Ishikawa (cell line): ENCODE measurements around the gene PARD3B.

Experiments used
- CEBPB ChIP-seq: IDR thresholded peaks from 2 replicates; pipeline ENCODE4 v1.6.1; 2012
- CREB1 ChIP-seq: IDR thresholded peaks from 2 replicates; pipeline ENCODE4 v1.6.1; 2012; ENCODE audit warnings: low read depth
- EGR1 ChIP-seq: IDR thresholded peaks from 2 replicates; pipeline ENCODE4 v1.6.1; 2012
- EP300 ChIP-seq: IDR thresholded peaks from 2 replicates; pipeline ENCODE4 v1.6.1; 2012; ENCODE audit warnings: borderline replicate concordance
- FOXM1 ChIP-seq: IDR thresholded peaks from 2 replicates; pipeline ENCODE4 v1.6.1; 2012; ENCODE audit warnings: low read depth, borderline replicate concordance
- MAX ChIP-seq: IDR thresholded peaks from 2 replicates; pipeline ENCODE4 v1.6.1; 2012
- NFIC ChIP-seq: IDR thresholded peaks from 2 replicates; pipeline ENCODE4 v1.6.1; 2012
- RAD21 ChIP-seq: IDR thresholded peaks from 2 replicates; pipeline ENCODE4 v1.6.1; 2012; ENCODE audit warnings: low read depth
- TAF1 ChIP-seq: IDR thresholded peaks from 2 replicates; pipeline ENCODE4 v1.6.1; 2012; ENCODE audit warnings: low read depth, mild to moderate bottlenecking
- TEAD4 ChIP-seq: IDR thresholded peaks from 2 replicates; pipeline ENCODE4 v1.6.1; 2012
- USF1 ChIP-seq: IDR thresholded peaks from 2 replicates; pipeline ENCODE4 v1.6.1; 2012
- YY1 ChIP-seq: IDR thresholded peaks from 2 replicates; pipeline ENCODE4 v1.6.1; 2012; ENCODE audit warnings: low read depth
- ZBTB7A ChIP-seq: IDR thresholded peaks from 2 replicates; pipeline ENCODE4 v1.6.1; 2012; ENCODE audit warnings: low read depth
- TF ChIP-seq, protein P1 (sequence below): IDR thresholded peaks from 2 replicates; pipeline ENCODE4 v1.6.1; 2012; ENCODE audit warnings: low read depth, mild to moderate bottlenecking

PARD3B gene

DNA sequence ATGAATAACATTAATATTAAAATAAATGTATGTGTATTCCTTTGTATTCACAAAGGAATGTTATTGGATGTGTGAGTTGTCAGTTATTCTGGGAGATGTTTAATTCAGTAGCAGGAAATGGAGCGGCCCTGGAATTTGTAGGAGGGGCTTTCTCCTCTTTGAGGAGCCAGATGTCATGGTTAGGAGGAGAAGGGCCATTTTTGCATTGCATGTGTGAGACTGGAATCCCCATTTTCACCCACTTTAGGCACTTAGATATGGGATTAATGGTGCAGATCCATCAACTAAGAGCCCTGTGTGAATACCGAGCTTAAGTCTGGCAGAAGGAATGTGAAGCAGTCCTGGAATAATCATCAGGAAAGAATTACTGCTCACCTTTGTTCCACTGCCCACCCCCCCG is 439.2 kb downstream of the PARD3B start:
- no peak for TF ChIP-seq CREB1
- TF ChIP-seq, protein P1, sequence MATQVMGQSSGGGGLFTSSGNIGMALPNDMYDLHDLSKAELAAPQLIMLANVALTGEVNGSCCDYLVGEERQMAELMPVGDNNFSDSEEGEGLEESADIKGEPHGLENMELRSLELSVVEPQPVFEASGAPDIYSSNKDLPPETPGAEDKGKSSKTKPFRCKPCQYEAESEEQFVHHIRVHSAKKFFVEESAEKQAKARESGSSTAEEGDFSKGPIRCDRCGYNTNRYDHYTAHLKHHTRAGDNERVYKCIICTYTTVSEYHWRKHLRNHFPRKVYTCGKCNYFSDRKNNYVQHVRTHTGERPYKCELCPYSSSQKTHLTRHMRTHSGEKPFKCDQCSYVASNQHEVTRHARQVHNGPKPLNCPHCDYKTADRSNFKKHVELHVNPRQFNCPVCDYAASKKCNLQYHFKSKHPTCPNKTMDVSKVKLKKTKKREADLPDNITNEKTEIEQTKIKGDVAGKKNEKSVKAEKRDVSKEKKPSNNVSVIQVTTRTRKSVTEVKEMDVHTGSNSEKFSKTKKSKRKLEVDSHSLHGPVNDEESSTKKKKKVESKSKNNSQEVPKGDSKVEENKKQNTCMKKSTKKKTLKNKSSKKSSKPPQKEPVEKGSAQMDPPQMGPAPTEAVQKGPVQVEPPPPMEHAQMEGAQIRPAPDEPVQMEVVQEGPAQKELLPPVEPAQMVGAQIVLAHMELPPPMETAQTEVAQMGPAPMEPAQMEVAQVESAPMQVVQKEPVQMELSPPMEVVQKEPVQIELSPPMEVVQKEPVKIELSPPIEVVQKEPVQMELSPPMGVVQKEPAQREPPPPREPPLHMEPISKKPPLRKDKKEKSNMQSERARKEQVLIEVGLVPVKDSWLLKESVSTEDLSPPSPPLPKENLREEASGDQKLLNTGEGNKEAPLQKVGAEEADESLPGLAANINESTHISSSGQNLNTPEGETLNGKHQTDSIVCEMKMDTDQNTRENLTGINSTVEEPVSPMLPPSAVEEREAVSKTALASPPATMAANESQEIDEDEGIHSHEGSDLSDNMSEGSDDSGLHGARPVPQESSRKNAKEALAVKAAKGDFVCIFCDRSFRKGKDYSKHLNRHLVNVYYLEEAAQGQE, result no peak

GRCh38 chr2:204986641-204987040 is 441.4 kb downstream of the PARD3B start:
- TF ChIP-seq EP300 (no peak), TEAD4 (no peak), FOXM1 (no peak), NFIC (no peak), USF1 (no peak), YY1 (no peak), TAF1 (no peak), EGR1 (no peak), ZBTB7A (no peak), CREB1 (no peak)
- TF ChIP-seq, protein P1, result no peak

- TF ChIP-seq NFIC (no peak), MAX (no peak), YY1 (no peak), CREB1 (no peak), RAD21 (no peak), FOXM1 (no peak), USF1 (no peak), EP300 (no peak), TAF1 (no peak), ZBTB7A (no peak)
- TF ChIP-seq, protein P1, result no peak
These were observed 443.6 kb downstream of the PARD3B start for GRCh38 chr2:204988836-204989235.

DNA sequence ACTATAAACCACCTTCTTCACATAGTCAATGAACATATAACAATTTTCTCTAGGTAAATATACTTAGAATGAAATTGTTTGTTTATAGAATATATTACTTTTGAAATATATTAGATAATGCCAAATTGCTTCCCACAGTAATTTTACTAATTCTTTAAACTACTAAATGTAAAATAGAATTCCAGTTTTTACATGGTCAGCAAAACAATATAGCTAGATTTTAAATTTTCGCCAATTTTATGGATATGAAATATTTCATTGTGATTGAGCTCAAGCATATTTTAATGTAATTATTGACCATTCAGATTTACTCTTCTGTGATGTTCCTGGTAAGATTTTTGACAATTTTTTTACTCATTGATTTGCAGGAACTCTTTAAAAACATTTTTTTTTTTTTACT is 444.6 kb downstream of the PARD3B start:
- TF ChIP-seq, protein P1, result no peak
- TF ChIP-seq CEBPB, result no peak
- no peak for TF ChIP-seq EP300
- TF ChIP-seq NFIC, result no peak
- TF ChIP-seq CREB1, result no peak
